HG03039 (cell line): ENCODE data around the gene KY.

Experiments
- ATAC-seq: cut with Tn5 transposase; IDR thresholded peaks from one replicate; pipeline ENCODE4 v1.9.1; 2021; ENCODE audit warnings: mild to moderate bottlenecking, moderate library complexity; ENCODE audit not compliant: unreplicated experiment

Gene KY

DNA sequence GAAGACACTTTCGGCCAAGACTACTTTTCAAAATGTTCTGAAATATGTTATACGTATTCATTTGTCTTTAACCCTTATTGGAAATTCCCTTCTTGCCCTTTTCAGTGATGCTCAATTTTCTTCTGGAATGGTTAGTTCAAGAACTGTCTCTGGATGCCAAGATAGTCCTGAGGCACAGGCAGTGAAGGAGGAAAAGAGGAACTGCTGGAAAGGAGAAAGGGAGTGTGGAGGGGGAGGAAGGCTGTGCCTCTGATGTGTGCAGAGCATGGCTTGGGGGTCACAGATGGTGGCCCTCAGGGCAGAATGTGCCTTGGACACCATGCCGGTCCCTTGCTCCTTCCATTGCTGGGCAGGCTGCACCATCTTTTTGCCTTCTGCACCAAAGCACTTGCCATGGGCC, 91.2 kb downstream of the KY start:
- no peak for ATAC-seq
